ENCODE results near the gene TRAM2. TPM values are rescaled to one million over a fixed set of nuclear protein-coding genes. Genes with fewer than 3 reads are reported as not detected.

The TRAM2 gene
- total RNA-seq, 6 experiments from 2014 or later: 16.1 to 24.8 (median 17.8) TPM

GRCh38 chr6:52509281-52510212 is 67.3 kb downstream of the TRAM2 start:
- WGBS (ENCODE audit: insufficient coverage, low coverage, low lambda C conversion rate, missing lambda C conversion rate): 88% methylated on average over 6 of the region's 14 CpGs
- no peak for DNase-seq
- H3K27ac ChIP-seq: no peak overlapping the region

GRCh38 chr6:52508261-52508739 is 68.6 kb downstream of the TRAM2 start:
- WGBS (ENCODE audit: insufficient coverage, low coverage, low lambda C conversion rate, missing lambda C conversion rate): 85% methylated on average over 4 of the region's 5 CpGs
- peaks cover 0 to 31% (median 10%) of the 10 kb centered on the region in 4 donors for H3K36me3 ChIP-seq
- TF ChIP-seq POLR2A (IDR thresholded peaks at IDR 0.05) (no peak), CTCF (IDR thresholded peaks at IDR 0.05) (no peak)
- H3K9me3 ChIP-seq: no peaks in the 10 kb centered on the region
- H3K4me1 ChIP-seq: peaks cover 0 to 21% (median 0%) of the 10 kb centered on the region in 4 donors
- no peaks in the 10 kb centered on the region for H3K27me3 ChIP-seq
- DNase-seq (no peak), ATAC-seq (no peak)
- intact Hi-C loops (cut with DNase I): no loop called here
- H3K4me3 ChIP-seq: no peak overlapping the region
- no peak overlapping the region for H3K27ac ChIP-seq

More at GRCh38 chr6:52509281-52510212, 67.3 kb downstream of the TRAM2 start:
- Histone ChIP-seq H3K4me1 (peaks cover 0 to 13% (median 4%) of the 10 kb centered on the region in 4 donors), H3K9me3 (no peaks in the 10 kb centered on the region), H3K36me3 (peaks cover 0 to 31% (median 10%) of the 10 kb centered on the region in 4 donors), H3K4me3 (no peak overlapping the region), H3K27me3 (no peaks in the 10 kb centered on the region)
- intact Hi-C loops (cut with DNase I): no loop called here
- TF ChIP-seq CTCF (IDR thresholded peaks at IDR 0.05): no peak
- TF ChIP-seq POLR2A (IDR thresholded peaks at IDR 0.05): no peak
- ATAC-seq: no peak

GRCh38 chr6:52507557-52508260 is 69.2 kb downstream of the TRAM2 start:
- Histone ChIP-seq H3K27ac (no peak overlapping the region), H3K9me3 (no peaks in the 10 kb centered on the region), H3K36me3 (peaks cover 0 to 36% (median 10%) of the 10 kb centered on the region in 4 donors), H3K4me1 (peaks cover 0 to 21% (median 0%) of the 10 kb centered on the region in 4 donors), H3K4me3 (no peak overlapping the region), H3K27me3 (no peaks in the 10 kb centered on the region)
- intact Hi-C loops (cut with DNase I): no loop called here
- DNase-seq (no peak), ATAC-seq (peak in 2 of 4 donors; percentile 10 to 33)
- TF ChIP-seq CTCF (IDR thresholded peaks at IDR 0.05) (no peak), POLR2A (IDR thresholded peaks at IDR 0.05) (no peak)
- 96% methylated on average over 3 of the region's 3 CpGs for WGBS (ENCODE audit: insufficient coverage, low coverage, low lambda C conversion rate, missing lambda C conversion rate)

GRCh38 chr6:52506476-52506875 is 70.4 kb downstream of the TRAM2 start:
- DNase-seq (no peak), ATAC-seq (no peak)
- Histone ChIP-seq H3K36me3 (peaks cover 0 to 46% (median 14%) of the 10 kb centered on the region in 4 donors), H3K4me1 (peaks cover 0 to 21% (median 0%) of the 10 kb centered on the region in 4 donors), H3K27me3 (no peaks in the 10 kb centered on the region), H3K4me3 (no peak overlapping the region), H3K27ac (no peak overlapping the region), H3K9me3 (no peaks in the 10 kb centered on the region)
- TF ChIP-seq CTCF (IDR thresholded peaks at IDR 0.05) (no peak), POLR2A (IDR thresholded peaks at IDR 0.05) (no peak)
- intact Hi-C loops (cut with DNase I): no loop called here
- WGBS (ENCODE audit: insufficient coverage, low coverage, low lambda C conversion rate, missing lambda C conversion rate): 78% methylated on average over 6 of the region's 9 CpGs

Measured in right lobe of liver (tissue), 6 donors.